GM10266 (cell line): ENCODE data around the gene TMEM132D.

Source experiments
- DNase-seq: peaks from one replicate; pipeline ENCODE4 v3.0.0; 2012; ENCODE audit errors: extremely low spot score
- CTCF ChIP-seq: IDR thresholded peaks from 2 replicates; pipeline ENCODE4 v1.5.1; 2012; ENCODE audit warnings: mild to moderate bottlenecking, low read depth; ENCODE audit not compliant: control insufficient read depth, insufficient read depth; ENCODE audit errors: missing control alignments

The TMEM132D gene

GRCh38 chr12:129101816-129102215 is 802.0 kb downstream of the TMEM132D start:
- TF ChIP-seq CTCF, result no peak
- no peak for DNase-seq

GRCh38 chr12:129101404-129101803 is 802.4 kb downstream of the TMEM132D start:
- no peak for TF ChIP-seq CTCF
- DNase-seq, result no peak

GRCh38 chr12:129097451-129097850 is 806.4 kb downstream of the TMEM132D start:
- TF ChIP-seq CTCF, result no peak
- DNase-seq, result no peak

GRCh38 chr12:129096968-129097367 is 806.9 kb downstream of the TMEM132D start:
- DNase-seq, result no peak
- TF ChIP-seq CTCF, result no peak

- no peak for DNase-seq
- TF ChIP-seq CTCF, result no peak
Observed at GRCh38 chr12:129096184-129096583, 807.6 kb downstream of the TMEM132D start.

- TF ChIP-seq CTCF, result no peak
- DNase-seq, result no peak
Observed at GRCh38 chr12:129089576-129089975, 814.2 kb downstream of the TMEM132D start.

- no peak for TF ChIP-seq CTCF
- DNase-seq, result no peak
Observed at GRCh38 chr12:129084875-129085826, 818.7 kb downstream of the TMEM132D start.
